Measurements from ENCODE around the gene HTR6. TPM values are rescaled to one million over a fixed set of nuclear protein-coding genes. Genes with fewer than 3 reads are reported as not detected.

The HTR6 gene
- total RNA-seq, 2 experiments from 2014 or later = not detected

DNA sequence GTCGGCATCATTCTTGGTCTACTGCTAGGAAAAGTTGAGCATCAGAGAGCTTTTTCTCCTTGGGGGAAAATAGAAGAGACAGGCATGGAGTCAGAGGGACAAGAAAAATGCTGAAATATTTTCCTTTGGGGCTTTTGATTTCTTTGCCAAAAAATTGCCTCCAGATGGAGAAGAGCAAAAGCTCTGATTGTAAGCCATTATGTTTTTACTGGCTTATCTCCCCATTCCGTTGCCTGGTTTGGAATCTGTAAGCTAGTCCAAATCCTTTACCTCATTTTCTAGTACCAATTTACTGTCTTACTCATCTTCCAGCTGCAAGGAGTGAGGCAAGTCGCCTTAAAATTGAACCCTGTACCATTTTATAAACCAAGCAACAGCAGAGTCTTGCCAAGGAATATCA is 43.9 kb upstream of the HTR6 start:
- Histone ChIP-seq H4K20me1 (ENCODE audit: insufficient read depth, low read length) (peaks cover 9% of the 10 kb centered on the region), H3K36me3 (ENCODE audit: insufficient read depth, low read length) (peaks cover 81% of the 10 kb centered on the region), H3K27ac (ENCODE audit: low read depth, low read length, poor library complexity, severe bottlenecking) (no peak overlapping the region), H3K4me3 (ENCODE audit: low read depth, low read length, poor library complexity, severe bottlenecking) (no peak overlapping the region), H3K4me2 (ENCODE audit: low read length) (no peak overlapping the region), H3K4me1 (ENCODE audit: insufficient read depth, low read length, poor library complexity, severe bottlenecking) (no peaks in the 10 kb centered on the region), H3K9me2 (ENCODE audit: insufficient read depth, low read length) (no peaks in the 10 kb centered on the region), H3K79me2 (ENCODE audit: insufficient read depth, low read depth, low read length) (peaks cover 39% of the 10 kb centered on the region; the same call in 1 of the 2 replicates), H3K9me3 (ENCODE audit: low read length) (no peaks in the 10 kb centered on the region), H2AFZ (ENCODE audit: low read length) (no peak overlapping the region)
- no TSS peak for BruUV-seq (replicated peaks)
- ChIA-PET CTCF (ENCODE audit: unreplicated experiment) (no interaction called here), POLR2A (no interaction called here)
- no peak for DNase-seq (ENCODE audit: low spot score)
- intact Hi-C loops (cut with micrococcal nuclease; ENCODE audit: unreplicated experiment) = no loop called here
- TF ChIP-seq EZH2phosphoT487 (IDR thresholded peaks at IDR 0.05; ENCODE audit: borderline replicate concordance, low read depth, low read length) = no peak
- no peak for TF ChIP-seq CTCF (conservative IDR thresholded peaks at IDR 0.05; ENCODE audit: low read length)

DNA sequence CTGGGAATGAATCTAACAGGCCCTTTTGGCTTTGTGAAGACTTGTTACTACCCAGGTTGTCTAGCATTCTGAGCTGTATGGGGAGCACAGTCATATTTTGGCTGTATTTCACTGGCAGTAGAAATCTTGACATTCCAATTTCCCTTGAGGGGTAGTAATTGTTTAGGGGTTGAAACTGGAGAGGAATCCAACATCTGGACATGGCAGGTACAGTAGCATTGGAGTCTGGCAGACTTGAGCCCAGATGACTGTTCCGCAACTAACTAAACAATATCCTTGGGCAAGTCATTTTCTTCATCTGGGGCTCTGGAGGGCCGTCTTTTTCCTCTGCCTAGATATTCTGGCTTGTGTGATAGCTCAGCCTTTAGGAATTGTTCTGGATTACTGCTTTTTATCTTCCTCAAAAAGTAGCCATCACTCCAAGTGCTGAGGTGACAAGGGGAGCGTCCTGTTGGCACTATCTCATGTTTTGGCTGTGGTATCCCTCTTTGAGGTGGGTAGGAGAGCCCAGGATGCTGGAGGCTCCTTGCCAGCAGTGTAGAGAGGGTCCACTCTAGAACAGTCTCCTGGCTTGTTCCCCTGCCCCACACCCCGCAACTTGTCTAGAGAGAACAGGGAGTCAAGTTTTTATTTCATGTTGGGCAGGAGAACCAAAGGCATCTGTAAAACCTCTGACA is 43.3 kb upstream of the HTR6 start:
- Histone ChIP-seq H3K9me3 (ENCODE audit: low read length) (no peaks in the 10 kb centered on the region), H2AFZ (ENCODE audit: low read length) (no peak overlapping the region), H3K9me2 (ENCODE audit: insufficient read depth, low read length) (no peaks in the 10 kb centered on the region), H3K4me2 (ENCODE audit: low read length) (no peak overlapping the region), H3K36me3 (ENCODE audit: insufficient read depth, low read length) (peaks cover 82% of the 10 kb centered on the region), H3K79me2 (ENCODE audit: insufficient read depth, low read depth, low read length) (peaks cover 38% of the 10 kb centered on the region; the same call in 1 of the 2 replicates), H3K4me1 (ENCODE audit: insufficient read depth, low read length, poor library complexity, severe bottlenecking) (no peaks in the 10 kb centered on the region), H3K4me3 (ENCODE audit: low read depth, low read length, poor library complexity, severe bottlenecking) (no peak overlapping the region), H3K27ac (ENCODE audit: low read depth, low read length, poor library complexity, severe bottlenecking) (no peak overlapping the region), H4K20me1 (ENCODE audit: insufficient read depth, low read length) (peaks cover 9% of the 10 kb centered on the region)
- no peak for DNase-seq (ENCODE audit: low spot score)
- ChIA-PET POLR2A (no interaction called here), CTCF (ENCODE audit: unreplicated experiment) (no interaction called here)
- no TSS peak for BruUV-seq (replicated peaks)
- intact Hi-C loops (cut with micrococcal nuclease; ENCODE audit: unreplicated experiment) = no loop called here
- no peak for TF ChIP-seq EZH2phosphoT487 (IDR thresholded peaks at IDR 0.05; ENCODE audit: borderline replicate concordance, low read depth, low read length)
- TF ChIP-seq CTCF (conservative IDR thresholded peaks at IDR 0.05; ENCODE audit: low read length) = no peak

GRCh38 chr1:19622204-19622603 is 42.5 kb upstream of the HTR6 start:
- Histone ChIP-seq H3K27ac (ENCODE audit: low read depth, low read length, poor library complexity, severe bottlenecking) (no peak overlapping the region), H3K36me3 (ENCODE audit: insufficient read depth, low read length) (peaks cover 82% of the 10 kb centered on the region), H3K4me3 (ENCODE audit: low read depth, low read length, poor library complexity, severe bottlenecking) (no peak overlapping the region), H3K9me3 (ENCODE audit: low read length) (no peaks in the 10 kb centered on the region), H4K20me1 (ENCODE audit: insufficient read depth, low read length) (peaks cover 9% of the 10 kb centered on the region; the same call in 1 of the 2 replicates), H3K4me2 (ENCODE audit: low read length) (no peak overlapping the region), H3K79me2 (ENCODE audit: insufficient read depth, low read depth, low read length) (peaks cover 30% of the 10 kb centered on the region; the same call in 1 of the 2 replicates), H3K9me2 (ENCODE audit: insufficient read depth, low read length) (no peaks in the 10 kb centered on the region), H3K4me1 (ENCODE audit: insufficient read depth, low read length, poor library complexity, severe bottlenecking) (no peaks in the 10 kb centered on the region), H2AFZ (ENCODE audit: low read length) (no peak overlapping the region)
- no TSS peak for BruUV-seq (replicated peaks)
- DNase-seq (ENCODE audit: low spot score) = no peak
- POLR2A ChIA-PET = no interaction called here
- TF ChIP-seq EZH2phosphoT487 (IDR thresholded peaks at IDR 0.05; ENCODE audit: borderline replicate concordance, low read depth, low read length) = no peak
- TF ChIP-seq CTCF (conservative IDR thresholded peaks at IDR 0.05; ENCODE audit: low read length) = no peak
- CTCF ChIA-PET (ENCODE audit: unreplicated experiment) = no interaction called here
- intact Hi-C loops (cut with micrococcal nuclease; ENCODE audit: unreplicated experiment) = no loop called here

Measured in OCI-LY7 (cell line).